KMS-11 (cell line): ENCODE data around the gene ALDH5A1.

ENCODE experiments used
- H2AFZ ChIP-seq: fragments of 200-600 bp; sonication (generic); 2 replicates; pipeline ENCODE4 v1.6.1; 2016; ENCODE audit warnings: antibody characterized with exemption, mixed run types, low read depth
- H3K27ac ChIP-seq: fragments of 200-600 bp; sonication (generic); 2 replicates; pipeline ENCODE4 v1.6.1; 2016; ENCODE audit warnings: mild to moderate bottlenecking, mixed run types
- H3K27me3 ChIP-seq: fragments of 200-600 bp; sonication (generic); 2 replicates; pipeline ENCODE4 v1.6.1; 2017; ENCODE audit warnings: mild to moderate bottlenecking, low read depth, mixed run types, moderate library complexity; ENCODE audit not compliant: insufficient read depth
- H3K36me3 ChIP-seq: fragments of 200-600 bp; sonication (generic); 2 replicates; pipeline ENCODE4 v1.6.1; 2017; ENCODE audit warnings: mild to moderate bottlenecking, mixed run types; ENCODE audit not compliant: insufficient read depth
- H3K4me1 ChIP-seq: fragments of 200-600 bp; sonication (generic); 2 replicates; pipeline ENCODE4 v1.6.1; 2016; ENCODE audit warnings: mild to moderate bottlenecking, low read depth, mixed run types; ENCODE audit not compliant: poor library complexity, severe bottlenecking
- H3K4me2 ChIP-seq: fragments of 200-600 bp; sonication (generic); 2 replicates; pipeline ENCODE4 v1.7.0; 2016; ENCODE audit warnings: mild to moderate bottlenecking, mixed run types
- H3K4me3 ChIP-seq: fragments of 200-600 bp; sonication (generic); IDR thresholded peaks from 2 replicates; pipeline ENCODE4 v1.6.1; 2017; ENCODE audit warnings: low read depth, low read length, mixed read lengths; ENCODE audit not compliant: insufficient read depth
- H3K79me2 ChIP-seq: fragments of 200-600 bp; sonication (generic); 2 replicates; pipeline ENCODE4 v1.6.1; 2016; ENCODE audit warnings: low read depth, mixed run types; ENCODE audit not compliant: insufficient read depth
- H3K9ac ChIP-seq: fragments of 200-600 bp; sonication (generic); 2 replicates; pipeline ENCODE4 v1.6.1; 2016; ENCODE audit warnings: mild to moderate bottlenecking, mixed run types
- H4K20me1 ChIP-seq: fragments of 200-600 bp; sonication (generic); 2 replicates; pipeline ENCODE4 v1.6.1; 2016; ENCODE audit warnings: mild to moderate bottlenecking, mixed run types; ENCODE audit not compliant: insufficient read depth
- TF ChIP-seq, protein P1 (sequence below): fragments of 200-600 bp; sonication (generic); conservative IDR thresholded peaks from 2 replicates; pipeline ENCODE4 v1.6.1; 2017; ENCODE audit warnings: low read depth, mild to moderate bottlenecking, antibody characterized with exemption, low read length, moderate library complexity, mixed read lengths

Gene ALDH5A1

DNA sequence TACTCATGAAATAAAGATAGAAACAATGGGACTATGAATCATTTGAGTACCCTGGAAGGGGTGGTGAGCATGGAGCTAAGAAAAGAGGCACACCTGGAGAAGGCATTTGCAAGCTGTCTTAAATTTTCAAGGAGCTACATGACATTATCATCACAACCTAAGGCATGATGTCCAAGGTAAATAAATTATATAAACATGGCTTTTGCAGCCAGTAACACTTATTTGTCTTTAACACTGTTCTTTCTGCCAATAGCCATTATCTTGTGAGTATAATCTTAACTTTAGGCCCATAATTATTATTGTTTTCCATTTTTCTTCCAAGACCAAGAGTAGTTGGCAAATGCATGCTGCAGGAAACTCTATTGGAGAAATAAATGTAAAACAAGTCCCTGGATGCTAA is 63.7 kb downstream of the ALDH5A1 start:
- no peak overlapping the region for H3K27ac ChIP-seq
- H2AFZ ChIP-seq: no peak overlapping the region
- H3K27me3 ChIP-seq: no peaks in the 10 kb centered on the region
- no peaks in the 10 kb centered on the region for H3K36me3 ChIP-seq
- H4K20me1 ChIP-seq: no peaks in the 10 kb centered on the region
- peaks cover 12% of the 10 kb centered on the region for H3K4me1 ChIP-seq
- TF ChIP-seq, protein P1, sequence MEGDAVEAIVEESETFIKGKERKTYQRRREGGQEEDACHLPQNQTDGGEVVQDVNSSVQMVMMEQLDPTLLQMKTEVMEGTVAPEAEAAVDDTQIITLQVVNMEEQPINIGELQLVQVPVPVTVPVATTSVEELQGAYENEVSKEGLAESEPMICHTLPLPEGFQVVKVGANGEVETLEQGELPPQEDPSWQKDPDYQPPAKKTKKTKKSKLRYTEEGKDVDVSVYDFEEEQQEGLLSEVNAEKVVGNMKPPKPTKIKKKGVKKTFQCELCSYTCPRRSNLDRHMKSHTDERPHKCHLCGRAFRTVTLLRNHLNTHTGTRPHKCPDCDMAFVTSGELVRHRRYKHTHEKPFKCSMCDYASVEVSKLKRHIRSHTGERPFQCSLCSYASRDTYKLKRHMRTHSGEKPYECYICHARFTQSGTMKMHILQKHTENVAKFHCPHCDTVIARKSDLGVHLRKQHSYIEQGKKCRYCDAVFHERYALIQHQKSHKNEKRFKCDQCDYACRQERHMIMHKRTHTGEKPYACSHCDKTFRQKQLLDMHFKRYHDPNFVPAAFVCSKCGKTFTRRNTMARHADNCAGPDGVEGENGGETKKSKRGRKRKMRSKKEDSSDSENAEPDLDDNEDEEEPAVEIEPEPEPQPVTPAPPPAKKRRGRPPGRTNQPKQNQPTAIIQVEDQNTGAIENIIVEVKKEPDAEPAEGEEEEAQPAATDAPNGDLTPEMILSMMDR: no peak
- H3K79me2 ChIP-seq: no peaks in the 10 kb centered on the region
- no peak overlapping the region for H3K4me3 ChIP-seq
- H3K9ac ChIP-seq: no peak overlapping the region
- H3K4me2 ChIP-seq: no peak overlapping the region

DNA sequence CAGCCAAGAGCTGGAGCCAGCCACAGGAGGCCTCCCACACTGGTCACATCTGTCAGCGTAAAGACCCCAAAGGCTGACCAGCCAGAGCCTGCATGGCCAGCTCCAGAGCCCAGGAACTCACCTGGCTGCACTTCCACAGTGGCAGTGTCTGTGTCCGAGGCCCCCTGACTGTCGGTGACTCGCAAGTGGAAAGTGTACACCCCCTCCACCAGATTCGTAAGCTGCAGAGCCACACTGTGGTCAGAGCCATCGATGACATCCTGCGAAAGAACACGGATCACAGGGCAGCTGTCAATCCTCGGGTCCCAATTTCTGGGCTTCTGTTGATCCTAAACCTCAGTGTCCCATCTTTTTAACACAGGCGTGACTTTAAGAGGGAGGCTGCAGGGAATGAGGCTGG is 69.3 kb downstream of the ALDH5A1 start:
- no peak overlapping the region for H3K4me3 ChIP-seq
- no peak overlapping the region for H3K27ac ChIP-seq
- H3K4me1 ChIP-seq: no peaks in the 10 kb centered on the region
- H3K79me2 ChIP-seq: no peaks in the 10 kb centered on the region
- H3K27me3 ChIP-seq: no peaks in the 10 kb centered on the region
- H2AFZ ChIP-seq: no peak overlapping the region
- H4K20me1 ChIP-seq: no peaks in the 10 kb centered on the region
- H3K9ac ChIP-seq: no peak overlapping the region
- TF ChIP-seq, protein P1: no peak
- no peak overlapping the region for H3K4me2 ChIP-seq
- no peaks in the 10 kb centered on the region for H3K36me3 ChIP-seq

DNA sequence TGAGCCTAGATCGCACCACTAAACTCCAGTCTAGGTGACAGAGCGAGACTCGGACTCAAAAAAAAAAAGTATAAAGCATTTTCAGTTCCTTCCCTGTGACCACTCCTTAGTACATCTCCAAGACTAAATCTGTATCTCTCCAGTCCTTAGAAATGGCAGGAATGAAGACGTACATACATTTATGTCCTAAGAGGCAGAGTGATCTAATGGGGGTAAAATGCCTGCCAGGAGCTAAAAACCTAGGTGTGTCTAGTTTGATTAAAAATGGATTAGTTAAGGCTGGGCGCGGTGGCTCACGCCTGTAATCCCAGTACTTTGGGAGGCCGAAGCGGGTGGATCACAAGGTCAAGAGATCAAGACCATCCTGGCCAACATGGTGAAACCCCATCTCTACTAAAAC is 70.4 kb downstream of the ALDH5A1 start:
- Histone ChIP-seq H3K79me2 (no peaks in the 10 kb centered on the region), H2AFZ (no peak overlapping the region), H3K4me1 (no peaks in the 10 kb centered on the region), H3K27ac (no peak overlapping the region), H3K9ac (no peak overlapping the region), H4K20me1 (no peaks in the 10 kb centered on the region), H3K27me3 (no peaks in the 10 kb centered on the region), H3K36me3 (no peaks in the 10 kb centered on the region), H3K4me2 (no peak overlapping the region), H3K4me3 (no peak overlapping the region)
- TF ChIP-seq, protein P1: no peak

DNA sequence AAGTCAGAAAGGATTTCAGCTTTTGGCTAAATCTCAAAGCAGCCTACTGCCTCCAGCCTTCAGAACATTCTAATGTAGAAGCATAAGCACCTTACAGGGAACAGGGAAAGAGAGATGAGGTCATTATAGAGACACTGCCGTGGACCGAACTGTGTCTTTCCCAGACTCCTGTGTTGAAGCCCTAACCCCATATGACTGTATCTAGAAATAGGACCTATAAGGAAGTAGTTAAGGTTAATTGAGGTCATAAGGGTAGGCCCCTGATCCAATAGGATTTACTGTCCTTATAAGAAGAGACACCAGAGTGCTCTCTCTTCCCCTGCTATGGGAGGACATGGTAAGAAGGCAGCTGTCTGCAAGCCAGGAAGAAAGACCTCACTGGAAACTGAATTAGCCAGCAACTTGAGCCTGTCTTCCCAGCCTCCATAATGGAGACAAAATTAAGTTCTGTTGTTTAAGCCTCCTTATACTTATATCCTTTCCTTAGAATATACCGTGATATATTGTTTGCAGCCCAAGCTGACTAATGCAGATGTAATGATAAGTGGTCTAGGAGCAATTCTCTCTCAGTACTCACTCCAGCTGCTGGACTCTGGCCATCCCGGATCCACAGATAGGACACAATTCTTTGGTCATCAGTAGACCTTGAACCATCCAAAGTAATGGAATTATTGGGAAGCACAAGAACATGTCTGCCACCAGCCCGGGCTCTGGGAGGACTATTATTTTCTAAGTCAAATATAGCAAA is 71.4 kb downstream of the ALDH5A1 start:
- Histone ChIP-seq H3K36me3 (no peaks in the 10 kb centered on the region), H3K4me2 (no peak overlapping the region), H3K79me2 (no peaks in the 10 kb centered on the region), H3K4me3 (no peak overlapping the region), H2AFZ (no peak overlapping the region), H3K27me3 (no peaks in the 10 kb centered on the region), H4K20me1 (no peaks in the 10 kb centered on the region), H3K9ac (no peak overlapping the region), H3K4me1 (no peaks in the 10 kb centered on the region), H3K27ac (no peak overlapping the region)
- TF ChIP-seq, protein P1: no peak
